Measurements from ENCODE around the gene SLC22A14.

Gene SLC22A14

DNA sequence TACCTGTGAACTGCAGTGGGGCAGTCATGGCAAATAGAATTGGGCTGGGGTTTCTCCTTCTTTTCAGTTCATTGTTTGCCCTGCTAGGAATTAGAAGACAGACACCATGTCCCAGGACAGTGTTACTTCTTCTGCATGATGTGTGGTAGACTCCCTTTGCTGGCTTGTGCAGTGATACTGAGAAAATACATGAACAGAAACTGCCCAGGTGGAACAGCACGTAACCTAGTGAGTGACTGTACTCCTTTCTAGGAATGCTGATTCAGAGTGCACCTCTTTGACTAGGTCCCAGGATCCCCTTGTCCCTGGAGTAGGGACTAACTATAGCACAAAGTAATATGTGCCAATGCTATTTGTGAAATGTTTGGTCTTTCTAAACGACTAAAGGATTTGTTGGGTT lies 27.2 kb upstream of the SLC22A14 start:
- no peak overlapping the region for H3K4me3 ChIP-seq (ENCODE audit: extremely low read depth, insufficient read depth, low read length, poor library complexity, severe bottlenecking)
- H3K36me3 ChIP-seq (ENCODE audit: control insufficient read depth, insufficient read depth, low read length) = peaks cover 51% of the 10 kb centered on the region
- H3K4me1 ChIP-seq (ENCODE audit: control insufficient read depth, insufficient read depth, low read length, poor library complexity, severe bottlenecking) = no peaks in the 10 kb centered on the region
- no peak overlapping the region for H3K27ac ChIP-seq (ENCODE audit: low read depth, low read length, severe bottlenecking)
- no peaks in the 10 kb centered on the region for H3K9me3 ChIP-seq (ENCODE audit: control insufficient read depth, low read length)
- WGBS, 2 experiments (ENCODE audit: insufficient coverage in 2 of 2) = 100% methylated on average over 1 of the region's 2 CpGs

GRCh38 chr3:38255627-38256026 lies 26.5 kb upstream of the SLC22A14 start:
- H3K4me1 ChIP-seq (ENCODE audit: control insufficient read depth, insufficient read depth, low read length, poor library complexity, severe bottlenecking) = no peaks in the 10 kb centered on the region
- no peak overlapping the region for H3K27ac ChIP-seq (ENCODE audit: low read depth, low read length, severe bottlenecking)
- 100% methylated on average over 1 of the region's 1 CpG for WGBS, 2 experiments (ENCODE audit: insufficient coverage in 2 of 2)
- H3K4me3 ChIP-seq (ENCODE audit: extremely low read depth, insufficient read depth, low read length, poor library complexity, severe bottlenecking) = no peak overlapping the region
- peaks cover 45% of the 10 kb centered on the region for H3K36me3 ChIP-seq (ENCODE audit: control insufficient read depth, insufficient read depth, low read length)
- H3K9me3 ChIP-seq (ENCODE audit: control insufficient read depth, low read length) = no peaks in the 10 kb centered on the region

DNA sequence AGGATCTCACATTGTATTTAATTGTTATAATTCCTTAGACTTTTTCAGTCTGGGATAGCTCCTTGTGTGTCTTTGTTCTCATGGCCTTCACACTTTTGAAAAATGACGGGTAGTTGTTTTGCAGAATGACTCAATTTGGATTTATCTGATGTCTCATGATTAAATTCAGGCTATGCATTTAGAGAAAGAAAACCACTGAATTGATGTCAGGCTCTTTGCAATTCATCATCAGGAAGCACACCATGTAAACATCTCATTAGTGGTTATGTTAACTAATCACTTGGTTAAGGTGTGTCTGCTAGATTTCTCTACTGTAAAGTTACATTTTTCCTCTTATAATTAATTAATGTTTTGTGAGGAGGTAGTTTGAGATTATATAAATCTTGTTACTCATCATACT lies 24.5 kb upstream of the SLC22A14 start:
- 100% methylated on average over 1 of the region's 1 CpG; no CpG with 5 or more reads in 1 of the 2 experiments for WGBS, 2 experiments (ENCODE audit: insufficient coverage in 2 of 2)
- Histone ChIP-seq H3K9me3 (ENCODE audit: control insufficient read depth, low read length) (no peaks in the 10 kb centered on the region), H3K4me3 (ENCODE audit: extremely low read depth, insufficient read depth, low read length, poor library complexity, severe bottlenecking) (no peak overlapping the region), H3K36me3 (ENCODE audit: control insufficient read depth, insufficient read depth, low read length) (peaks cover 27% of the 10 kb centered on the region), H3K4me1 (ENCODE audit: control insufficient read depth, insufficient read depth, low read length, poor library complexity, severe bottlenecking) (no peaks in the 10 kb centered on the region), H3K27ac (ENCODE audit: low read depth, low read length, severe bottlenecking) (no peak overlapping the region)

- Histone ChIP-seq H3K4me1 (ENCODE audit: control insufficient read depth, insufficient read depth, low read length, poor library complexity, severe bottlenecking) (peaks cover 5% of the 10 kb centered on the region), H3K4me3 (ENCODE audit: extremely low read depth, insufficient read depth, low read length, poor library complexity, severe bottlenecking) (no peak overlapping the region), H3K27ac (ENCODE audit: low read depth, low read length, severe bottlenecking) (no peak overlapping the region), H3K9me3 (ENCODE audit: control insufficient read depth, low read length) (no peaks in the 10 kb centered on the region), H3K36me3 (ENCODE audit: control insufficient read depth, insufficient read depth, low read length) (peaks cover 3% of the 10 kb centered on the region)
- WGBS, 2 experiments (ENCODE audit: insufficient coverage in 2 of 2) = 80 to 100% methylated on average over 1 of the region's 2 CpGs
These were observed 21.6 kb upstream of the SLC22A14 start for GRCh38 chr3:38260474-38260873.

DNA sequence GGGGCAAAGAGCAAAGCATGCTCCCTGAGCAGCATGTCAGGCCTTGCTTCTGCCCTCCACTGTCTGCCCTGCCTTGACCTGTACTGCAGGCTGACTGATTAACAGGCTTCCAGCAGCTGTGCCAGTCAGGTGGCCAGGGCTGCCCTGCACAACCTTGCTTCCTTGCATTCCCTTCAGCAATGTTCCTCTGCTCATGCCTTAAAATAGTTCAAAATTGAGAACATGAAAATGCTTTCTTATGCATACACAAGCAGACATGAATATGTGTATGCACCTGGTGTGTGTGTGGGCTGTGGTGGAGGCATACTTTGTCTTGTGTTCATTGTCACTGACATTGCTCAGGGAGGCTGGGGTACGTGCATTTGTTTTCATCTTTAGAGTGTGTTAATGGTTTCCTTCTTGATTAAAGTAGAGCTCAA lies 17.7 kb upstream of the SLC22A14 start:
- Histone ChIP-seq H3K9me3 (ENCODE audit: control insufficient read depth, low read length) (no peaks in the 10 kb centered on the region), H3K4me3 (ENCODE audit: extremely low read depth, insufficient read depth, low read length, poor library complexity, severe bottlenecking) (no peak overlapping the region), H3K4me1 (ENCODE audit: control insufficient read depth, insufficient read depth, low read length, poor library complexity, severe bottlenecking) (peaks cover 12% of the 10 kb centered on the region), H3K27ac (ENCODE audit: low read depth, low read length, severe bottlenecking) (no peak overlapping the region), H3K36me3 (ENCODE audit: control insufficient read depth, insufficient read depth, low read length) (peaks cover 3% of the 10 kb centered on the region)
- WGBS, 2 experiments (ENCODE audit: insufficient coverage in 2 of 2) = 9% methylated on average over 1 of the region's 1 CpG; no CpG with 5 or more reads in 1 of the 2 experiments

- Histone ChIP-seq H3K36me3 (ENCODE audit: control insufficient read depth, insufficient read depth, low read length) (peaks cover 3% of the 10 kb centered on the region), H3K4me3 (ENCODE audit: extremely low read depth, insufficient read depth, low read length, poor library complexity, severe bottlenecking) (no peak overlapping the region), H3K4me1 (ENCODE audit: control insufficient read depth, insufficient read depth, low read length, poor library complexity, severe bottlenecking) (peaks cover 12% of the 10 kb centered on the region), H3K9me3 (ENCODE audit: control insufficient read depth, low read length) (no peaks in the 10 kb centered on the region), H3K27ac (ENCODE audit: low read depth, low read length, severe bottlenecking) (no peak overlapping the region)
- 67% methylated on average over 1 of the region's 1 CpG; no CpG with 5 or more reads in 1 of the 2 experiments for WGBS, 2 experiments (ENCODE audit: insufficient coverage in 2 of 2)
These were observed 17.3 kb upstream of the SLC22A14 start for GRCh38 chr3:38264779-38265178.

- peaks cover 3% of the 10 kb centered on the region for H3K9me3 ChIP-seq (ENCODE audit: control insufficient read depth, low read length)
- 93 to 100% methylated on average over 5 to 8 of the region's 9 CpGs for WGBS, 2 experiments (ENCODE audit: insufficient coverage in 2 of 2)
- no peak within 1 kb of the TSS for H3K4me3 ChIP-seq (ENCODE audit: extremely low read depth, insufficient read depth, low read length, poor library complexity, severe bottlenecking)
- H3K27ac ChIP-seq (ENCODE audit: low read depth, low read length, severe bottlenecking) = no peak within 1 kb of the TSS
- H3K4me1 ChIP-seq (ENCODE audit: control insufficient read depth, insufficient read depth, low read length, poor library complexity, severe bottlenecking) = peaks cover 12% of the 10 kb centered on the region
- H3K36me3 ChIP-seq (ENCODE audit: control insufficient read depth, insufficient read depth, low read length) = peaks cover under 1% of the 10 kb centered on the region
These were observed 16.3 kb upstream of the SLC22A14 start, which contains the start of gene SLC22A13 for GRCh38 chr3:38265604-38266307. TSS of gene SLC22A13 (plus strand) at chr3:38265812. CDS start at chr3:38265861, 49 bp downstream.

DNA sequence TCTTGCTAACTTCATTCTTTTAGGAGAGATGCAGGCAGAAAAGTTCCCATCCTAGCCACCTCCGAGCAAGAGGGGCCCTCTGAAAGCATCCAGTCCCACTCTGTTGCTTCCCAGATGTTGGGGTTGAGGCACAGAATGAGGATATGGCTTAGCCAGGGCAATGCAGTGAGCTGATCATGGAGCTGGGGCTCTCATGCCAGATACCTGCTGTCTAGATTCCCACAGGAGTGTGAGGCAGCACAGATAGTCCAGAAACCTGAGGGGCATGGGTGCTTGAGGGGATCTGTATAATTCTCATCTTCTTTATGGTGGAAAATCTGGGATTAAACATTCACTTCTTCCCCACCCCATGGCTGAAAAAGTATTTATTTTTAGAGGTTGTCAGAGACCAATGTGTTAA lies 15.3 kb upstream of the SLC22A14 start:
- 100% methylated on average over 1 of the region's 1 CpG for WGBS, 2 experiments (ENCODE audit: insufficient coverage in 2 of 2)
- Histone ChIP-seq H3K9me3 (ENCODE audit: control insufficient read depth, low read length) (peaks cover 3% of the 10 kb centered on the region), H3K36me3 (ENCODE audit: control insufficient read depth, insufficient read depth, low read length) (no peaks in the 10 kb centered on the region), H3K4me3 (ENCODE audit: extremely low read depth, insufficient read depth, low read length, poor library complexity, severe bottlenecking) (no peak overlapping the region), H3K4me1 (ENCODE audit: control insufficient read depth, insufficient read depth, low read length, poor library complexity, severe bottlenecking) (peaks cover 12% of the 10 kb centered on the region), H3K27ac (ENCODE audit: low read depth, low read length, severe bottlenecking) (no peak overlapping the region)

DNA sequence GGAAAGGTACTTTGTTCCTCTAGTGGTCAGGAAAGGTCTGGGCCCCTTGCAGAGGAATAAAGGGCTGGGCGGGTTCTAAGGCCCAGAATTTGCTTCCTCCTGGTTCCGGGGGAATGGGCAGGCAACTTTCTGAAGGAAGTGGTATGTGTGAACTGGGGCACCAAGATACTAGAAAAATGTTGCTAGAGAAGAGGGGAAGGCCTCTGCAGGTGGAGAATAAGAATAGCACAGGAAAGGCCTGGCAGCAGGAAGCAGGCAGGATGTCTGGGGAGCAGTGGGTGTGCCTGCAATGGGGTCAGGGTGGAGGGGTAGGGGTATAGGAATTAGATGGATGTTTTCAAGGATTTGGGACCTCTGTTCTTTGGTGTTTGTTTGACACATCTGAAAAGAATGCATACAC lies 14.4 kb upstream of the SLC22A14 start:
- no peak overlapping the region for H3K4me3 ChIP-seq (ENCODE audit: extremely low read depth, insufficient read depth, low read length, poor library complexity, severe bottlenecking)
- H3K4me1 ChIP-seq (ENCODE audit: control insufficient read depth, insufficient read depth, low read length, poor library complexity, severe bottlenecking) = peaks cover 12% of the 10 kb centered on the region
- no peaks in the 10 kb centered on the region for H3K36me3 ChIP-seq (ENCODE audit: control insufficient read depth, insufficient read depth, low read length)
- no peak overlapping the region for H3K27ac ChIP-seq (ENCODE audit: low read depth, low read length, severe bottlenecking)
- 68 to 83% methylated on average over 2 of the region's 2 CpGs for WGBS, 2 experiments (ENCODE audit: insufficient coverage in 2 of 2)
- H3K9me3 ChIP-seq (ENCODE audit: control insufficient read depth, low read length) = peaks cover 3% of the 10 kb centered on the region

GRCh38 chr3:38268087-38268486 lies 14.0 kb upstream of the SLC22A14 start:
- no peak overlapping the region for H3K4me3 ChIP-seq (ENCODE audit: extremely low read depth, insufficient read depth, low read length, poor library complexity, severe bottlenecking)
- H3K9me3 ChIP-seq (ENCODE audit: control insufficient read depth, low read length) = peaks cover 3% of the 10 kb centered on the region
- no peaks in the 10 kb centered on the region for H3K36me3 ChIP-seq (ENCODE audit: control insufficient read depth, insufficient read depth, low read length)
- H3K27ac ChIP-seq (ENCODE audit: low read depth, low read length, severe bottlenecking) = no peak overlapping the region
- WGBS, 2 experiments (ENCODE audit: insufficient coverage in 2 of 2) = 87 to 100% methylated on average over 1 to 3 of the region's 5 CpGs
- peaks cover 12% of the 10 kb centered on the region for H3K4me1 ChIP-seq (ENCODE audit: control insufficient read depth, insufficient read depth, low read length, poor library complexity, severe bottlenecking)

GRCh38 chr3:38268522-38268921 lies 13.6 kb upstream of the SLC22A14 start:
- H3K36me3 ChIP-seq (ENCODE audit: control insufficient read depth, insufficient read depth, low read length) = no peaks in the 10 kb centered on the region
- peaks cover 12% of the 10 kb centered on the region for H3K4me1 ChIP-seq (ENCODE audit: control insufficient read depth, insufficient read depth, low read length, poor library complexity, severe bottlenecking)
- H3K9me3 ChIP-seq (ENCODE audit: control insufficient read depth, low read length) = peaks cover 3% of the 10 kb centered on the region
- no peak overlapping the region for H3K4me3 ChIP-seq (ENCODE audit: extremely low read depth, insufficient read depth, low read length, poor library complexity, severe bottlenecking)
- no CpG with 5 or more reads among the region's 1 CpG for WGBS, 2 experiments (ENCODE audit: insufficient coverage in 2 of 2)
- no peak overlapping the region for H3K27ac ChIP-seq (ENCODE audit: low read depth, low read length, severe bottlenecking)

All from mesodermal cell (in vitro differentiated cells).